GM21529 (cell line): ENCODE data around the gene PRR36.
A peak's percentile ranks its signal among the peaks of the same experiment; 100 is the strongest.
"Not testable (repeated sequence)": the region's sequence is repeated elsewhere in the genome, so short reads cannot be mapped to it uniquely, and the experiment has no call there.

ENCODE experiments used
- ATAC-seq: cut with Tn5 transposase; IDR thresholded peaks from one replicate; pipeline ENCODE4 v1.9.1; 2021; ENCODE audit not compliant: unreplicated experiment

PRR36 gene

GRCh38 chr19:7874076-7874896, at the start of gene PRR36:
TSS of gene PRR36 (minus strand) at chr19:7874390. CDS start at chr19:7873689, 701 bp downstream.
- no peak for ATAC-seq

GRCh38 chr19:7923295-7924191, 49.4 kb upstream of the PRR36 start:
- no peak for ATAC-seq

DNA sequence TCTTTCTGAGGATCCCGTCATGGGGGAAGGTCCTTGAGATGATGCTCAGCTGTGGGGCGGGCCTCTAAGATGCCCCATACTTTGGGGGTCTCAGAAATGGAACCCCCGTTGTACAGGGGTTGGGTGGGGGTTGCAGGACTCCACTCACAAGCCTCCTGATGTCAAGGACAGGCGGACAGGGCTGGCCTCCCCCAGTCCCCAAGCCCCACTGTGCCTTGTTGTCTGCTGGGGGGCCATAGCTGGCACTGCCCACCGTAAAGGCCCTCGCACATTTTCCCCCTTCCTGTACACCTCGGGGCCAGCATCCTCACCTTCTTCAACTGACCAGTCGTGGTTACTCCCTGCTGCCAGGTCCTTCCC, 48.6 kb upstream of the PRR36 start:
- no peak for ATAC-seq

- ATAC-seq = no peak
Measured at GRCh38 chr19:7921967-7922835, 48.0 kb upstream of the PRR36 start.

GRCh38 chr19:7921302-7921966, 47.2 kb upstream of the PRR36 start:
- ATAC-seq = no peak

- peak; percentile 38 for ATAC-seq
Measured at GRCh38 chr19:7920519-7921301, 46.5 kb upstream of the PRR36 start.

DNA sequence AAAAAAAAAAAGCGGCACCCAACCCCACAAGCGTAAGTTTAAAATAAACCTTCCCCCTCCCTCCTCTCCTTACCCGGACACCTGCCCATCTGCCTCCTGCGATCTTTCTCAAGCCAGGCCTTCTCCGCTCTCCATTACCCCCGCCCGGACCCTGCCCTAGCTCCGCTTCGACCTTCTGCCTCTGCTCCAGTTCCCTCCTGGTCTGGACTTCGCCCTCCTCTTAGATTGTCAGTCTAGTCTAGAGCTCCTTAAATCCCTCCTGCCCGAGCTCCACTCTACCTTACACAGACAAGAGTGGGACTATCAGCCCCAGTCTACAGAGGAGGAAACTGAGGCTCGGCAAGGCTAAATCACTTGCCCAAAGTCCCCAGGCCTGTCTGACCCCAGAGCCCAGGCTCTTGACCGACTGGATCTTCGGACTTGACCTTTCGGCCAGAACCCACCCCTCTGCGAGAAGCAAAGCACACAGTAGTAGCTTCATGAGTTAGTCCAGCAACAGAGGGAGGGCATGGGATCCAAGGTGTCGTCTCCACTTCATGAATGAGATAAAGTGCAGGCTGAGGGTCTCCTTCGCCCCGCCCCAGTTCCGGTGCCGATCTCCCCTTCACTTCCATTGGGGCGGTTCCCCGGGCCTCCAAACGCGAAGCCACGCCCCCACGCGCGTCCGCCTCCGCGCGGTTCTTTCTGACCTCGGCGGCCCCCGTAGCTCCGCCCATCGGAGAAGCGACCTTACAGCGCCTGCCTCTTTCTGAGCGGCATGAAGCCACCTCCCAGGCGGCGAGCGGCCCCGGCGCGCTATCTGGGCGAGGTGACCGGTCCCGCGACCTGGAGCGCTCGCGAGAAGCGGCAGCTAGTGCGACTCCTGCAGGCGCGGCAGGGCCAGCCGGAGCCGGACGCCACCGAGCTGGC, 45.7 kb upstream of the PRR36 start, which contains the start of gene SNAPC2:
TSS of gene SNAPC2 (plus strand) at position 729 of the 909 bp plus-strand sequence. CDS start at position 758, 29 bp downstream.
- ATAC-seq = peak; percentile 44

DNA sequence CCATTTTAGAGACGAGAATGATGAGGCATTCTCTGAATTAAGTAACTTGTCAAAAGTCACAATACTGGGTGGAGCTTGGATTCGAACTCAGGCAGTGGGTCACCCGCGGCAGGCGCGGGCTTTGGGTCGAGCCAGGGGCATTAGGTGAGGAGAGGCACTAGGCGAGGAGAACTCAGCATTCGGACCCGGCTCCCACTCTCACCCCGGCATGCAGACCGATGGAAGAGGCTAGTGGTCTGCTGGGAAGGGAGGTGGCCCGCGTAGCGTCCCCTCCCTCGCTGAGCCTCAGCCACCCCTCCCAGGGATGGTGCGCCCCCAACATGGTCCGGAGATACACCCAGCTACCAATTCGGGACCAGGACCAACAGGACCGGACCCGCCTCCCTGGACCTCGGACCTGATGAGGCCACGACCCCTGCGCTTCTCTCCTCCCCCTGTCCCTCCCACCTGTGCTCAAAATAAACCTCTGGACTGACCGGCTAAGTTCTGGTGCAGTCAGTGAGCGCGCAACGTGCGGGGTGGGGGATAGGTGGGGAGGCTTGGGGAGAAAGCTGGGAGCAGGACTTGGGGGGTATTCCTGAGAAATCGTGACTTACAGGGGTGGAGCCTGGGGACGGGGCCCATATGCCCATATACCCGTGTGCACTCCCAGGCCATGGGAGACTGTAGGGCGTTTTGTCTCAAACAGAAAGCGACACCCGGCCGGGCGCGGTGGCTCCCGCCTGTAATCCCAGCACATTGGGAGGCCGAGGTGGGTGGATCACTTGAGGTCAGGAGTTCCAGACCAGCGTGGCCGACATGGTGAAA, 44.6 kb upstream of the PRR36 start:
- no peak for ATAC-seq

DNA sequence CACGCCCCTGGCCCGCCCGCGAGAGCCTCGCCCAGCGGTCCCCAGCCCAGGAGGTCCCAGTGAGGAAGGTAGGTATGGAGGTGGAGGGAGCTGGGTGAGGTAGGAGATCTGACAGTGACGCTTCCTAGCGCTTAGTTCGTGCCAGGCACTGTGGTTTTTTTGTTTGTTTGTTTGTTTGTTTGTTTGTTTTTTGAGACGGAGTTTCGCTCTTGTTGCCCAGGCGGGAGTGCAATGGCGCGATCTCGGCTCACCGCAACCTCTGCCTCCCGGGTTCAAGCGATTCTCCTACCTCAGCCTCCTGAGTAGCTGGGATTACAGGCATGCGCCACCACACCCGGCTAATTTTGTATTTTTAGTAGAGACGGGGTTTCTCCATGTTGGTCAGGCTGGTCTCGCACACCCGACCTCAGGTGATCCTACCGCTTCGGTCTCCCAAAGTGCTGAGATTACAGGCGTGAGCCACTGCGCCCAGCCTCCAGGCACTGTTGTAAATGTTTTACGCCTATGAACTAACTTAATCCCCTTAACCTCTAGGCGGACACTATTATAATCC, 43.9 kb upstream of the PRR36 start:
- not testable (repeated sequence) for ATAC-seq

- no peak for ATAC-seq
Measured at GRCh38 chr19:7917267-7918061, 43.3 kb upstream of the PRR36 start.

- no peak for ATAC-seq
Measured at GRCh38 chr19:7916955-7917266, 42.7 kb upstream of the PRR36 start.

DNA sequence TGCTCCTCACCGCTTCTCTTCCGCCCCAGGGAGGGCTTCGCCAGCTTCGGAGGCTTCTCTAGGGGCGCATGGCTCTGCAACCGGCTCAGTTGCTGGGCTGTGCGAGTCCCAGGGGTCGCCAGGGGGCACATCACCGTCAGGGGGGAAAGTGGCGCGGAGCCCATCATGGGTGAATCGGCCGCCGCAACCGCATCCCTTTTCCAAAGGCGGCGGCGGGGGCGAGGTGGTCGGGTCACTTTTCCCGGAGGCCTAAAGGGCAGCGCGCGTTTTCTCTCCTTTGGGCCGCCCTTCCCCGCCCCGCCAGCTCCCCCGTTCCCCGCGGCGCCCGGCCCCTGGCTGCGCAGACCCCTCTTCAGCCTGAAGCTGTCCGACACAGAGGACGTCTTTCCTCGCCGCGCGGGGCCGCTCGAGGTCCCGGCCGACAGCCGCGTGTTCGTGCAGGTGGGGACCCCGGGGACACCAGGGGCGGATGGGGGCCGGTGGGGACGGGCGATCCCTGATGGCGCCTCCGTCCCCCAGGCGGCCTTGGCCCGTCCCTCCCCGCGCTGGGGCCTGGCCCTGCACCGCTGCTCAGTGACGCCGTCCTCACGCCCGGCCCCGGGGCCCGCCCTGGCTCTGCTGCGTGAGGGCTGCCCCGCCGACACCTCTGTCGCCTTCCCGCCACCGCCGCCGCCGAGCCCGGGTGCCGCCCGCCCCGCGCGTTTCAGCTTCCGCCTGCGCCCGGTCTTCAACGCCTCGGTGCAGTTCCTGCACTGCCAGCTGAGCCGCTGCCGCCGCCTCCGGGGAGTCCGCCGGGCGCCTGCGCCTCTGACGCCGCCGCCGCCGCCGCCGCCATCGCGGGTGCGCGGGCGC, 42.1 kb upstream of the PRR36 start:
- ATAC-seq = no peak

GRCh38 chr19:7915250-7916102, 41.3 kb upstream of the PRR36 start:
- no peak for ATAC-seq

DNA sequence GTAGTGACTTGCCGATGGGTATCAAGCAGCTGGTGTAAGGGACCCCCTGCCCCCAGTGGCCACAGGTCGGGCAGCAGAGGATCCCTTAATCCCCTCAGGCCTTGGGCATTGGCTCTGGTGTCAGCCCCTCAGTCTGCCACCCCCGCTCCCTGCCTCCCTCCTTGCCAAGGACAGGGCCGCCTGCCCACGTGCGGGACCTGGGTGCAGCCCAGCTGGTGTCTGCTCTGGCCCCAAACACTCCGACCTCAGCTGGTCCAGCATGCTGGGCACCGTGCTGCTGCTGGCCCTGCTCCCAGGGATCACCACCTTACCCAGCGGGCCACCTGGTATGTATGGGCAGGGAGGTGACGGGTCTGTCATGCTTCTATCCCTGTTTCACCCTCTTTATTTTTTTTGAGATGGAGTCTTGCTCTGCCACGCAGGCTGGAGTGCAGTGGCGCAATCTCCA, 40.4 kb upstream of the PRR36 start, which contains the start of gene TGFBR3L:
TSS of gene TGFBR3L (plus strand) at position 233 of the 448 bp plus-strand sequence.
- no peak for ATAC-seq

DNA sequence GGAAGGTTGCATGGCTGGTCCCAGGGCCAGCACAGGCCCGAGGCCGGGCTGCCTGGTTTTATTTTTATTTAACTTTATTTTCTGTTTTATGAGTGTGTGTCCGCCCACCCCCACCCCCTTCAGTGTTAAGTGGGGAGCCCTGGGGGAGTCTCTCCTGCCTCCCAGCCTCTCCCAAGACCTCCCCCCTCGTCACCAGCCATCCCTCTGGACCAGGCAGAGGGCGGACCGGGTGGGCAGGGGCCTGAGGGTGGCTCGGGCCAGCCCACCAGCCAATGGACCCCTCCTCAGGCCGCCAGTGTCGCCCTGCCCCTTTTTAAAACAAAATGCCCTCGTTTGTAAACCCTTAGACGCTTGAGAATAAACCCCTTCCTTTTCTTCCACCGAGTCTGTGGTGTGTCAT, 39.9 kb upstream of the PRR36 start:
- ATAC-seq = no peak
